Measurements from ENCODE around the gene GRIN2A. TPM values are rescaled to one million over a fixed set of nuclear protein-coding genes. Genes with fewer than 3 reads are reported as not detected.

GRIN2A gene
- total RNA-seq, 2 experiments from 2014 or later: not detected

DNA sequence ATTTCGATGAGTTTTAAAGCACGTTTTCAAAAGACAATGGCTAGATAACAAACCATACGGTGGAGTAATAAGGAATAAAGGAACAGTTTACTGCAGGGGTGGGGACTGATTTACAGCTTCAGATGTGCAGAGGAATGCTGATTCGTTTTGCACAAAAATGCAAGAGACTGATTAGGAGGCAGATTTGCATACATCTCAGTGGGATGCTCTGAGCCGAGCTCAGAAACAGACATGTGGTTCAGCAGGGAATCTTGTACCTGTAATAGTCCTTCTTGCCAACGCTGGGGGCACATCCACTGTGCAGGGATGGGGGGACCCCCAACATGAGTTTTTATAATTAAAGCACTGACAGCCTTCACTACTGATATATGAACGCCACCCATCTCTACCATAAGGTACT, 308.0 kb downstream of the GRIN2A start:
- no peaks in the 10 kb centered on the region for H3K79me2 ChIP-seq (ENCODE audit: insufficient read depth, low read depth, low read length)
- H3K4me1 ChIP-seq (ENCODE audit: insufficient read depth, low read length, poor library complexity, severe bottlenecking): no peaks in the 10 kb centered on the region
- no peaks in the 10 kb centered on the region for H4K20me1 ChIP-seq (ENCODE audit: insufficient read depth, low read length)
- H3K9me3 ChIP-seq (ENCODE audit: low read length): no peaks in the 10 kb centered on the region
- no TSS peak for BruUV-seq (replicated peaks)
- ChIA-PET POLR2A (no interaction called here), CTCF (ENCODE audit: unreplicated experiment) (no interaction called here)
- H2AFZ ChIP-seq (ENCODE audit: low read length): no peak overlapping the region
- no peak for TF ChIP-seq EZH2phosphoT487 (IDR thresholded peaks at IDR 0.05; ENCODE audit: borderline replicate concordance, low read depth, low read length)
- TF ChIP-seq, protein P1, sequence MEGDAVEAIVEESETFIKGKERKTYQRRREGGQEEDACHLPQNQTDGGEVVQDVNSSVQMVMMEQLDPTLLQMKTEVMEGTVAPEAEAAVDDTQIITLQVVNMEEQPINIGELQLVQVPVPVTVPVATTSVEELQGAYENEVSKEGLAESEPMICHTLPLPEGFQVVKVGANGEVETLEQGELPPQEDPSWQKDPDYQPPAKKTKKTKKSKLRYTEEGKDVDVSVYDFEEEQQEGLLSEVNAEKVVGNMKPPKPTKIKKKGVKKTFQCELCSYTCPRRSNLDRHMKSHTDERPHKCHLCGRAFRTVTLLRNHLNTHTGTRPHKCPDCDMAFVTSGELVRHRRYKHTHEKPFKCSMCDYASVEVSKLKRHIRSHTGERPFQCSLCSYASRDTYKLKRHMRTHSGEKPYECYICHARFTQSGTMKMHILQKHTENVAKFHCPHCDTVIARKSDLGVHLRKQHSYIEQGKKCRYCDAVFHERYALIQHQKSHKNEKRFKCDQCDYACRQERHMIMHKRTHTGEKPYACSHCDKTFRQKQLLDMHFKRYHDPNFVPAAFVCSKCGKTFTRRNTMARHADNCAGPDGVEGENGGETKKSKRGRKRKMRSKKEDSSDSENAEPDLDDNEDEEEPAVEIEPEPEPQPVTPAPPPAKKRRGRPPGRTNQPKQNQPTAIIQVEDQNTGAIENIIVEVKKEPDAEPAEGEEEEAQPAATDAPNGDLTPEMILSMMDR (conservative IDR thresholded peaks at IDR 0.05; ENCODE audit: low read length): no peak
- H3K9me2 ChIP-seq (ENCODE audit: insufficient read depth, low read length): no peaks in the 10 kb centered on the region
- H3K4me3 ChIP-seq (ENCODE audit: low read depth, low read length, poor library complexity, severe bottlenecking): no peak overlapping the region
- no peaks in the 10 kb centered on the region for H3K36me3 ChIP-seq (ENCODE audit: insufficient read depth, low read length)
- H3K27ac ChIP-seq (ENCODE audit: low read depth, low read length, poor library complexity, severe bottlenecking): no peak overlapping the region
- DNase-seq (ENCODE audit: low spot score): no peak
- intact Hi-C loops (cut with micrococcal nuclease; ENCODE audit: unreplicated experiment): no loop called here
- no peak overlapping the region for H3K4me2 ChIP-seq (ENCODE audit: low read length)

- H3K79me2 ChIP-seq (ENCODE audit: insufficient read depth, low read depth, low read length): no peaks in the 10 kb centered on the region
- no peak overlapping the region for H3K4me2 ChIP-seq (ENCODE audit: low read length)
- TF ChIP-seq, protein P1 (conservative IDR thresholded peaks at IDR 0.05; ENCODE audit: low read length): no peak
- TF ChIP-seq EZH2phosphoT487 (IDR thresholded peaks at IDR 0.05; ENCODE audit: borderline replicate concordance, low read depth, low read length): no peak
- no peaks in the 10 kb centered on the region for H3K4me1 ChIP-seq (ENCODE audit: insufficient read depth, low read length, poor library complexity, severe bottlenecking)
- H3K9me2 ChIP-seq (ENCODE audit: insufficient read depth, low read length): no peaks in the 10 kb centered on the region
- no peak overlapping the region for H3K27ac ChIP-seq (ENCODE audit: low read depth, low read length, poor library complexity, severe bottlenecking)
- no peak overlapping the region for H2AFZ ChIP-seq (ENCODE audit: low read length)
- no peaks in the 10 kb centered on the region for H4K20me1 ChIP-seq (ENCODE audit: insufficient read depth, low read length)
- H3K9me3 ChIP-seq (ENCODE audit: low read length): no peaks in the 10 kb centered on the region
- ChIA-PET POLR2A (no interaction called here), CTCF (ENCODE audit: unreplicated experiment) (no interaction called here)
- DNase-seq (ENCODE audit: low spot score): no peak
- intact Hi-C loops (cut with micrococcal nuclease; ENCODE audit: unreplicated experiment): no loop called here
- no peaks in the 10 kb centered on the region for H3K36me3 ChIP-seq (ENCODE audit: insufficient read depth, low read length)
- H3K4me3 ChIP-seq (ENCODE audit: low read depth, low read length, poor library complexity, severe bottlenecking): no peak overlapping the region
- BruUV-seq (replicated peaks): no TSS peak
These were observed 311.3 kb downstream of the GRIN2A start for GRCh38 chr16:9870962-9871361.

GRCh38 chr16:9869776-9870175, 312.5 kb downstream of the GRIN2A start:
- TF ChIP-seq, protein P1 (conservative IDR thresholded peaks at IDR 0.05; ENCODE audit: low read length): no peak
- TF ChIP-seq EZH2phosphoT487 (IDR thresholded peaks at IDR 0.05; ENCODE audit: borderline replicate concordance, low read depth, low read length): no peak
- Histone ChIP-seq H3K36me3 (ENCODE audit: insufficient read depth, low read length) (no peaks in the 10 kb centered on the region), H3K4me1 (ENCODE audit: insufficient read depth, low read length, poor library complexity, severe bottlenecking) (no peaks in the 10 kb centered on the region), H2AFZ (ENCODE audit: low read length) (no peak overlapping the region), H3K9me2 (ENCODE audit: insufficient read depth, low read length) (no peaks in the 10 kb centered on the region), H3K79me2 (ENCODE audit: insufficient read depth, low read depth, low read length) (no peaks in the 10 kb centered on the region), H3K4me2 (ENCODE audit: low read length) (no peak overlapping the region), H3K4me3 (ENCODE audit: low read depth, low read length, poor library complexity, severe bottlenecking) (no peak overlapping the region), H3K9me3 (ENCODE audit: low read length) (no peaks in the 10 kb centered on the region), H3K27ac (ENCODE audit: low read depth, low read length, poor library complexity, severe bottlenecking) (no peak overlapping the region), H4K20me1 (ENCODE audit: insufficient read depth, low read length) (no peaks in the 10 kb centered on the region)
- DNase-seq (ENCODE audit: low spot score): no peak
- BruUV-seq (replicated peaks): no TSS peak
- intact Hi-C loops (cut with micrococcal nuclease; ENCODE audit: unreplicated experiment): no loop called here
- CTCF ChIA-PET (ENCODE audit: unreplicated experiment): no interaction called here
- POLR2A ChIA-PET: interaction anchor here (0.7 kb wide), 2 partner anchors 116 to 150 kb away, joined by 3 to 4 read pairs; no protein-coding TSS in a partner anchor

Measured in OCI-LY7 (cell line).